Endodermal cell (in vitro differentiated cells): Measurements from ENCODE around the gene ABCC10. TPM values are rescaled to one million over a fixed set of nuclear protein-coding genes. Genes with fewer than 3 reads are reported as not detected.
"Not testable (repeated sequence)": the region's sequence is repeated elsewhere in the genome, so short reads cannot be mapped to it uniquely, and the experiment has no call there.

Experiments used
- DNase-seq: peaks from one replicate; pipeline ENCODE4 v3.0.0-alpha.2; 2017
- H3K27ac ChIP-seq: 2 replicates; pipeline ENCODE4 v1.5.1; 2013; ENCODE audit warnings: mild to moderate bottlenecking, low read depth, low read length, moderate library complexity
- H3K27me3 ChIP-seq: 2 replicates; pipeline ENCODE4 v1.6.1; 2013; ENCODE audit warnings: mild to moderate bottlenecking, low read length, moderate library complexity; ENCODE audit not compliant: insufficient read depth, control insufficient read depth, poor library complexity, severe bottlenecking
- H3K36me3 ChIP-seq: 2 replicates; pipeline ENCODE4 v1.7.0; 2013; ENCODE audit warnings: mild to moderate bottlenecking, low read length, moderate library complexity; ENCODE audit not compliant: control insufficient read depth, insufficient read depth
- H3K4me1 ChIP-seq: one replicate; pipeline ENCODE4 v1.7.0; 2013; ENCODE audit warnings: low read length; ENCODE audit not compliant: control insufficient read depth, insufficient read depth
- H3K4me3 ChIP-seq: 2 replicates; pipeline ENCODE4 v1.5.1; 2013; ENCODE audit warnings: mild to moderate bottlenecking, low read length, moderate library complexity
- H3K9ac ChIP-seq: 2 replicates; pipeline ENCODE4 v1.6.1; 2013; ENCODE audit warnings: mild to moderate bottlenecking, low read length, moderate library complexity; ENCODE audit not compliant: poor library complexity, severe bottlenecking; ENCODE audit errors: extremely low read depth
- H3K9me3 ChIP-seq: 2 replicates; pipeline ENCODE4 v1.6.1; 2013; ENCODE audit warnings: mild to moderate bottlenecking, low read length, moderate library complexity; ENCODE audit not compliant: control insufficient read depth
- H3K27ac Mint-ChIP-seq: 2 replicates; pipeline ENCODE4 v1.8.0; 2020; ENCODE audit warnings: mixed read lengths
- H3K27me3 Mint-ChIP-seq: 2 replicates; pipeline ENCODE4 v1.8.0; 2021; ENCODE audit warnings: mild to moderate bottlenecking, mixed read lengths; ENCODE audit not compliant: insufficient read depth
- H3K36me3 Mint-ChIP-seq: 2 replicates; pipeline ENCODE4 v1.8.0; 2020; ENCODE audit warnings: low read depth, mixed read lengths
- H3K4me1 Mint-ChIP-seq: 2 replicates; pipeline ENCODE4 v1.8.0; 2020; ENCODE audit warnings: mixed read lengths
- H3K4me3 Mint-ChIP-seq: 2 replicates; pipeline ENCODE4 v1.8.0; 2020; ENCODE audit warnings: mild to moderate bottlenecking, moderate library complexity, mixed read lengths
- H3K9me3 Mint-ChIP-seq: 2 replicates; pipeline ENCODE4 v1.8.0; 2020; ENCODE audit warnings: mild to moderate bottlenecking, mixed read lengths
- WGBS, 2 experiments: methylation state at CpG; one replicate each; pipeline versions ENCODE4 v1.1.5 to v1.1.7; 2013; ENCODE audit warnings: missing lambda C conversion rate in 2 of 2, mixed read lengths in 1 of 2; ENCODE audit not compliant: insufficient coverage in 1 of 2, insufficient read length in 1 of 2; 5-methylcytosine and 5-hydroxymethylcytosine counted together
- total RNA-seq, 2 donors: library from RNA; stranded (reverse); fragmentation: NEBNext Ultra II Directional in 1 of 2; extraction: Animal tissue kit (Norgen Biotek cat#: 25700) in 1 of 2; gene quantifications; 2 replicates in 1 of 2; 3 replicates in 1 of 2; pipeline ENCODE4 v1.2.1, GENCODE V29; 2021
- TF ChIP-seq, protein P1 (sequence below): fragments of 200-600 bp; sonication (generic); conservative IDR thresholded peaks from 2 replicates; pipeline ENCODE4 v1.5.0; 2021; ENCODE audit warnings: antibody characterized with exemption, mild to moderate bottlenecking

Gene ABCC10
- total RNA-seq, 2 donors from 2014 or later: 34.1 to 44.8 TPM

DNA sequence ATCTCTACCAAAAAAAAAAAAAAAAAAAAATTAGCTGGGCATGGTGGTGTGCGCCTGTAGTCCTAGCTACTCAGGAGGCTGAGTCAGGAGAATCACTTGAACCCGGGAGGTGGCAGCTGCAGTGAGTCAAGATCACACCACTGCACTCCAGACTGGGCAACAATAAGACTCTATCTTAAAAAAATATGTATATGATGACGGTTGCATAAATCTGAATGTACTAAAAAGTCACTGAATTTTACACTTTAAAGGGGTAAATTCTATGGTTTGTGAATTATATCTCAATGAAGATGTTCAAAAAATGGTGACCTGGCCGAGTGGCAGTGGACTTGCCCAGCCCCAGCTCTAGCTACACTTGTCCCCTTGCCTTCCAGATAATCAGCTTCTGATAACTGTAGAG, 10.4 kb upstream of the ABCC10 start:
- H3K4me3 ChIP-seq: no peak overlapping the region
- TF ChIP-seq, protein P1, sequence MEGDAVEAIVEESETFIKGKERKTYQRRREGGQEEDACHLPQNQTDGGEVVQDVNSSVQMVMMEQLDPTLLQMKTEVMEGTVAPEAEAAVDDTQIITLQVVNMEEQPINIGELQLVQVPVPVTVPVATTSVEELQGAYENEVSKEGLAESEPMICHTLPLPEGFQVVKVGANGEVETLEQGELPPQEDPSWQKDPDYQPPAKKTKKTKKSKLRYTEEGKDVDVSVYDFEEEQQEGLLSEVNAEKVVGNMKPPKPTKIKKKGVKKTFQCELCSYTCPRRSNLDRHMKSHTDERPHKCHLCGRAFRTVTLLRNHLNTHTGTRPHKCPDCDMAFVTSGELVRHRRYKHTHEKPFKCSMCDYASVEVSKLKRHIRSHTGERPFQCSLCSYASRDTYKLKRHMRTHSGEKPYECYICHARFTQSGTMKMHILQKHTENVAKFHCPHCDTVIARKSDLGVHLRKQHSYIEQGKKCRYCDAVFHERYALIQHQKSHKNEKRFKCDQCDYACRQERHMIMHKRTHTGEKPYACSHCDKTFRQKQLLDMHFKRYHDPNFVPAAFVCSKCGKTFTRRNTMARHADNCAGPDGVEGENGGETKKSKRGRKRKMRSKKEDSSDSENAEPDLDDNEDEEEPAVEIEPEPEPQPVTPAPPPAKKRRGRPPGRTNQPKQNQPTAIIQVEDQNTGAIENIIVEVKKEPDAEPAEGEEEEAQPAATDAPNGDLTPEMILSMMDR: no peak
- no peak overlapping the region for H3K9ac ChIP-seq
- Mint-ChIP-seq H3K27me3 (peaks cover 30% of the 10 kb centered on the region), H3K4me1 (no peaks in the 10 kb centered on the region), H3K36me3 (no peaks in the 10 kb centered on the region), H3K27ac (no peak overlapping the region), H3K4me3 (no peak overlapping the region), H3K9me3 (peaks cover 2% of the 10 kb centered on the region)
- H3K27ac ChIP-seq: no peak overlapping the region
- no peaks in the 10 kb centered on the region for H3K4me1 ChIP-seq
- H3K36me3 ChIP-seq: no peaks in the 10 kb centered on the region
- no peak for DNase-seq
- peaks cover 21% of the 10 kb centered on the region for H3K27me3 ChIP-seq
- 87 to 100% methylated on average over 2 to 4 of the region's 4 CpGs for WGBS, 2 experiments
- H3K9me3 ChIP-seq: no peaks in the 10 kb centered on the region

DNA sequence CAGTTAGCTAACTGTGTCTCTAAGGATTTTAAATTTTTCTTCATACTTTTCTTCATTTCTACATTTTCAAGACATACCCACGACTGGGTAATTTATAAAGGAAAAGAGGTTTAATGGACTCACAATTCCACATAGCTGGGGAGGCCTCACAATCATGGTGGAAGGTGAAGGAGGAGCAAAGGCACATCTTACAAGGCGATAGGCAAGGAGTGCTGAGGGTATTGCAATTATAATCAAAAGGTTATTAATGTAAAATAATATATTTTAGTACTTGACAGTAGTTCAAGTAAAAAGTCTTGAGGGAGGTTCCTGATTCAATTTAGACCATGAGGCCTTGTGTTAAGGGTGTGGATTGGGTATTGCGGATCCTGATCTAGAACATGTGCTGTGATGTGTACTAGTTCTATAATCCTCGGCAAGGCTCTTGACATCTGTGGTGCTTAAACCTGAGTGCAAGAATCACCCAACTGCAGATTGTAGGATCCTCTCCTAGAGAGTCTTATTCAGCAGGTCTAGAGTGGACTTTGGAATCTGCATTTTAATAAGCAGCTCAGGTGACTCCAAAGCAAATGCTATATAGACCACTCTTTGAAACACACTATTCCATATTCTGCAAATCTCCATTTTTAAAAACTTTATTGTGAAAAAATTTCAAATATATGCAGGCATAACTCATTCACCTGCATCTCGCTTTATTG, 7.2 kb upstream of the ABCC10 start:
- Mint-ChIP-seq H3K27ac (no peak overlapping the region), H3K27me3 (peaks cover 29% of the 10 kb centered on the region)
- H3K36me3 ChIP-seq: no peaks in the 10 kb centered on the region

DNA sequence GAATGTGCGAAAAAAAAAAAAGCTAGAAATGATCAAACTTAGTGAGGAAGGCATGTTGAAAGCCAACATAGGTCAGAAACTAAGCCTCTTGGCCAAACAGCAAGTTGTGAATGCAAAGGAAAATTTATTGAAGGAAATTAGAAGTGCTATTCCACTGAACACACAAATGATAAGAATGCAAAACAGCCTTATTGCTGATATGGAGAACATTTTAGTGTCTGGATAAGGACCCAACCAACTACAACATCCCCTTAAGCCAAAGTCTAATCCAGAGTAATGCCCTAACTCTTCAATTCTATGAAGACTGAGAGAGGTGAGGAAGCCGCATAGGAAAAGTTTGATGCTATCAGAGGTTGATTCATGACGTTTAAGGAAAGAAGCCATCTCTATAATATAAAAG, 5.5 kb upstream of the ABCC10 start:
- Histone ChIP-seq H3K4me1 (no peaks in the 10 kb centered on the region), H3K4me3 (no peak overlapping the region), H3K27ac (no peak overlapping the region), H3K27me3 (peaks cover 21% of the 10 kb centered on the region), H3K9ac (no peak overlapping the region), H3K36me3 (no peaks in the 10 kb centered on the region), H3K9me3 (peaks cover 9% of the 10 kb centered on the region)
- no peaks in the 10 kb centered on the region for H3K4me1 Mint-ChIP-seq
- no peak overlapping the region for H3K4me3 Mint-ChIP-seq
- peaks cover 29% of the 10 kb centered on the region for H3K9me3 Mint-ChIP-seq
- 79 to 100% methylated on average over 2 to 3 of the region's 3 CpGs for WGBS, 2 experiments
- DNase-seq: no peak
- H3K27me3 Mint-ChIP-seq: peaks cover 25% of the 10 kb centered on the region
- no peaks in the 10 kb centered on the region for H3K36me3 Mint-ChIP-seq
- no peak overlapping the region for H3K27ac Mint-ChIP-seq
- TF ChIP-seq, protein P1: no peak

More for the DNA sequence above, 7.2 kb upstream of the ABCC10 start:
- H3K4me1 ChIP-seq: no peaks in the 10 kb centered on the region
- DNase-seq: no peak
- Mint-ChIP-seq H3K4me3 (no peak overlapping the region), H3K4me1 (no peaks in the 10 kb centered on the region), H3K36me3 (no peaks in the 10 kb centered on the region), H3K9me3 (peaks cover 17% of the 10 kb centered on the region)
- H3K27ac ChIP-seq: no peak overlapping the region
- H3K9ac ChIP-seq: no peak overlapping the region
- 81 to 100% methylated on average over 2 to 4 of the region's 5 CpGs for WGBS, 2 experiments
- peaks cover 21% of the 10 kb centered on the region for H3K27me3 ChIP-seq
- TF ChIP-seq, protein P1: no peak
- H3K9me3 ChIP-seq: no peaks in the 10 kb centered on the region
- no peak overlapping the region for H3K4me3 ChIP-seq

DNA sequence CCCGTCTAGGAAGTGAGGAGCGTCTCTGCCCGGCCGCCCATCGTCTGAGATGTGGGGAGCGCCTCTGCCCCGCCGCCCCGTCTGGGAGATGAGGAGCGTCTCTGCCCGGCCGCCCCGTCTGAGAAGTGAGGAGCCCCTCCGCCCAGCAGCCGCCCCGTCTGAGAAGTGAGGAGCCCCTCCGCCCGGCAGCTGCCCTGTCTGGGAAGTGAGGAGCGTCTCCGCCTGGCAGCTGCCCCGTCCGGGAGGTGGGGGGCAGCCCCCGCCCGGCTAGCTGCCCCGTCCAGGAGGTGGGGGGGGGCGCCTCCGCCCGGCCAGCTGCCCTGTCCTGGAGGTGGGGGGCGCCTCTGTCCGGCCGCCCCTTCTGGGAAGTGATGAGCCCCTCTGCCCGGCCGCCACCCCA, 2.3 kb upstream of the ABCC10 start:
- not testable (repeated sequence) for H3K4me3 Mint-ChIP-seq, DNase-seq, H3K4me1 ChIP-seq, H3K4me3 ChIP-seq, H3K9ac ChIP-seq, H3K27me3 ChIP-seq, H3K36me3 Mint-ChIP-seq, H3K36me3 ChIP-seq, H3K27ac Mint-ChIP-seq, H3K27ac ChIP-seq, H3K27me3 Mint-ChIP-seq
- H3K9me3 Mint-ChIP-seq: peaks cover 32% of the 10 kb centered on the region
- H3K4me1 Mint-ChIP-seq: peaks cover 10% of the 10 kb centered on the region
- H3K9me3 ChIP-seq: peaks cover 12% of the 10 kb centered on the region
- 95 to 100% methylated on average over 4 to 24 of the region's 33 CpGs for WGBS, 2 experiments
